ENCODE measurements around the gene DOC2A.

Gene DOC2A

GRCh38 chr16:29993903-29994599 lies 16.8 kb downstream of the DOC2A start:
- Histone ChIP-seq H3K4me1 (ENCODE audit: control insufficient read depth, insufficient read depth, low read length) (peaks cover 22% of the 10 kb centered on the region), H3K36me3 (ENCODE audit: control insufficient read depth in 2 of 2, insufficient read depth in 2 of 2, low read length in 2 of 2) (peaks cover 28 to 32% of the 10 kb centered on the region in 2 donors), H3K9me3 (ENCODE audit: control insufficient read depth in 2 of 2, low read length in 2 of 2) (no peaks in the 10 kb centered on the region), H3K4me3 (ENCODE audit: low read length in 2 of 2) (peak overlapping the region in 1 of 2 donors; percentile 96), H3K27ac (ENCODE audit: low read length) (peak overlapping the region; percentile 99), H3K27me3 (ENCODE audit: control insufficient read depth in 1 of 2, insufficient read depth in 2 of 2, low read length in 2 of 2) (no peaks in the 10 kb centered on the region), H3K9ac (ENCODE audit: low read length in 2 of 2) (peak overlapping the region; percentile 96 to 98)

- peaks cover 22% of the 10 kb centered on the region for H3K4me1 ChIP-seq (ENCODE audit: control insufficient read depth, insufficient read depth, low read length)
- no peaks in the 10 kb centered on the region for H3K27me3 ChIP-seq (ENCODE audit: control insufficient read depth in 1 of 2, insufficient read depth in 2 of 2, low read length in 2 of 2)
- H3K9ac ChIP-seq (ENCODE audit: low read length in 2 of 2) = no peak overlapping the region
- H3K9me3 ChIP-seq (ENCODE audit: control insufficient read depth in 2 of 2, low read length in 2 of 2) = no peaks in the 10 kb centered on the region
- peaks cover 32 to 34% of the 10 kb centered on the region in 2 donors for H3K36me3 ChIP-seq (ENCODE audit: control insufficient read depth in 2 of 2, insufficient read depth in 2 of 2, low read length in 2 of 2)
- no peak overlapping the region for H3K4me3 ChIP-seq (ENCODE audit: low read length in 2 of 2)
- H3K27ac ChIP-seq (ENCODE audit: low read length) = no peak overlapping the region
These were observed 17.5 kb downstream of the DOC2A start for GRCh38 chr16:29993191-29993902.

- Histone ChIP-seq H3K9ac (ENCODE audit: low read length in 2 of 2) (no peak overlapping the region), H3K4me3 (ENCODE audit: low read length in 2 of 2) (no peak overlapping the region), H3K9me3 (ENCODE audit: control insufficient read depth in 2 of 2, low read length in 2 of 2) (no peaks in the 10 kb centered on the region), H3K36me3 (ENCODE audit: control insufficient read depth in 2 of 2, insufficient read depth in 2 of 2, low read length in 2 of 2) (peaks cover 34 to 37% of the 10 kb centered on the region in 2 donors), H3K27me3 (ENCODE audit: control insufficient read depth in 1 of 2, insufficient read depth in 2 of 2, low read length in 2 of 2) (no peaks in the 10 kb centered on the region), H3K4me1 (ENCODE audit: control insufficient read depth, insufficient read depth, low read length) (peaks cover 22% of the 10 kb centered on the region), H3K27ac (ENCODE audit: low read length) (peak overlapping the region; percentile 11)
These were observed 18.4 kb downstream of the DOC2A start for GRCh38 chr16:29992344-29992967.

- H3K9me3 ChIP-seq (ENCODE audit: control insufficient read depth in 2 of 2, low read length in 2 of 2) = no peaks in the 10 kb centered on the region
- H3K4me3 ChIP-seq (ENCODE audit: low read length in 2 of 2) = no peak overlapping the region
- peaks cover 17% of the 10 kb centered on the region for H3K4me1 ChIP-seq (ENCODE audit: control insufficient read depth, insufficient read depth, low read length)
- peak overlapping the region; percentile 11 for H3K27ac ChIP-seq (ENCODE audit: low read length)
- H3K27me3 ChIP-seq (ENCODE audit: control insufficient read depth in 1 of 2, insufficient read depth in 2 of 2, low read length in 2 of 2) = no peaks in the 10 kb centered on the region
- H3K9ac ChIP-seq (ENCODE audit: low read length in 2 of 2) = no peak overlapping the region
- peaks cover 38 to 42% of the 10 kb centered on the region in 2 donors for H3K36me3 ChIP-seq (ENCODE audit: control insufficient read depth in 2 of 2, insufficient read depth in 2 of 2, low read length in 2 of 2)
These were observed 19.3 kb downstream of the DOC2A start for GRCh38 chr16:29991571-29991904.

- Histone ChIP-seq H3K27me3 (ENCODE audit: control insufficient read depth in 1 of 2, insufficient read depth in 2 of 2, low read length in 2 of 2) (no peaks in the 10 kb centered on the region), H3K27ac (ENCODE audit: low read length) (no peak overlapping the region), H3K4me1 (ENCODE audit: control insufficient read depth, insufficient read depth, low read length) (peaks cover 13% of the 10 kb centered on the region), H3K36me3 (ENCODE audit: control insufficient read depth in 2 of 2, insufficient read depth in 2 of 2, low read length in 2 of 2) (peaks cover 43 to 47% of the 10 kb centered on the region in 2 donors), H3K4me3 (ENCODE audit: low read length in 2 of 2) (no peak overlapping the region), H3K9ac (ENCODE audit: low read length in 2 of 2) (no peak overlapping the region), H3K9me3 (ENCODE audit: control insufficient read depth in 2 of 2, low read length in 2 of 2) (no peaks in the 10 kb centered on the region)
These were observed 19.8 kb downstream of the DOC2A start for GRCh38 chr16:29990883-29991570.

- Histone ChIP-seq H3K4me1 (ENCODE audit: control insufficient read depth, insufficient read depth, low read length) (peaks cover 10% of the 10 kb centered on the region), H3K27ac (ENCODE audit: low read length) (no peak overlapping the region), H3K9ac (ENCODE audit: low read length in 2 of 2) (no peak overlapping the region), H3K9me3 (ENCODE audit: control insufficient read depth in 2 of 2, low read length in 2 of 2) (no peaks in the 10 kb centered on the region), H3K4me3 (ENCODE audit: low read length in 2 of 2) (no peak overlapping the region), H3K36me3 (ENCODE audit: control insufficient read depth in 2 of 2, insufficient read depth in 2 of 2, low read length in 2 of 2) (peaks cover 53 to 57% of the 10 kb centered on the region in 2 donors), H3K27me3 (ENCODE audit: control insufficient read depth in 1 of 2, insufficient read depth in 2 of 2, low read length in 2 of 2) (no peaks in the 10 kb centered on the region)
These were observed 20.8 kb downstream of the DOC2A start for GRCh38 chr16:29990034-29990433.

GRCh38 chr16:29989111-29989858 lies 21.5 kb downstream of the DOC2A start:
- Histone ChIP-seq H3K36me3 (ENCODE audit: control insufficient read depth in 2 of 2, insufficient read depth in 2 of 2, low read length in 2 of 2) (peaks cover 61 to 65% of the 10 kb centered on the region in 2 donors), H3K9ac (ENCODE audit: low read length in 2 of 2) (no peak overlapping the region)

GRCh38 chr16:29988346-29989075 lies 22.3 kb downstream of the DOC2A start:
- H3K36me3 ChIP-seq (ENCODE audit: control insufficient read depth in 2 of 2, insufficient read depth in 2 of 2, low read length in 2 of 2) = peaks cover 66 to 68% of the 10 kb centered on the region in 2 donors
- H3K9me3 ChIP-seq (ENCODE audit: control insufficient read depth in 2 of 2, low read length in 2 of 2) = no peaks in the 10 kb centered on the region
- H3K4me3 ChIP-seq (ENCODE audit: low read length in 2 of 2) = no peak overlapping the region
- no peak overlapping the region for H3K27ac ChIP-seq (ENCODE audit: low read length)
- H3K9ac ChIP-seq (ENCODE audit: low read length in 2 of 2) = no peak overlapping the region
- no peaks in the 10 kb centered on the region for H3K27me3 ChIP-seq (ENCODE audit: control insufficient read depth in 1 of 2, insufficient read depth in 2 of 2, low read length in 2 of 2)
- H3K4me1 ChIP-seq (ENCODE audit: control insufficient read depth, insufficient read depth, low read length) = no peaks in the 10 kb centered on the region

More at GRCh38 chr16:29989111-29989858, 21.5 kb downstream of the DOC2A start:
- H3K4me1 ChIP-seq (ENCODE audit: control insufficient read depth, insufficient read depth, low read length) = peaks cover 2% of the 10 kb centered on the region
- H3K9me3 ChIP-seq (ENCODE audit: control insufficient read depth in 2 of 2, low read length in 2 of 2) = no peaks in the 10 kb centered on the region
- H3K4me3 ChIP-seq (ENCODE audit: low read length in 2 of 2) = no peak overlapping the region
- H3K27ac ChIP-seq (ENCODE audit: low read length) = no peak overlapping the region
- no peaks in the 10 kb centered on the region for H3K27me3 ChIP-seq (ENCODE audit: control insufficient read depth in 1 of 2, insufficient read depth in 2 of 2, low read length in 2 of 2)

- no peaks in the 10 kb centered on the region for H3K4me1 ChIP-seq (ENCODE audit: control insufficient read depth, insufficient read depth, low read length)
- no peaks in the 10 kb centered on the region for H3K27me3 ChIP-seq (ENCODE audit: control insufficient read depth in 1 of 2, insufficient read depth in 2 of 2, low read length in 2 of 2)
- H3K9me3 ChIP-seq (ENCODE audit: control insufficient read depth in 2 of 2, low read length in 2 of 2) = no peaks in the 10 kb centered on the region
- H3K27ac ChIP-seq (ENCODE audit: low read length) = no peak overlapping the region
- H3K36me3 ChIP-seq (ENCODE audit: control insufficient read depth in 2 of 2, insufficient read depth in 2 of 2, low read length in 2 of 2) = peaks cover 68 to 70% of the 10 kb centered on the region in 2 donors
- no peak overlapping the region for H3K9ac ChIP-seq (ENCODE audit: low read length in 2 of 2)
- no peak overlapping the region for H3K4me3 ChIP-seq (ENCODE audit: low read length in 2 of 2)
These were observed 23.3 kb downstream of the DOC2A start for GRCh38 chr16:29987371-29988085.
